ENCODE results near the gene SLC22A23. TPM values are rescaled to one million over a fixed set of nuclear protein-coding genes. Genes with fewer than 3 reads are reported as not detected.

Gene SLC22A23
- total RNA-seq, 1 donor from 2014 or later, result 3.6 TPM

DNA sequence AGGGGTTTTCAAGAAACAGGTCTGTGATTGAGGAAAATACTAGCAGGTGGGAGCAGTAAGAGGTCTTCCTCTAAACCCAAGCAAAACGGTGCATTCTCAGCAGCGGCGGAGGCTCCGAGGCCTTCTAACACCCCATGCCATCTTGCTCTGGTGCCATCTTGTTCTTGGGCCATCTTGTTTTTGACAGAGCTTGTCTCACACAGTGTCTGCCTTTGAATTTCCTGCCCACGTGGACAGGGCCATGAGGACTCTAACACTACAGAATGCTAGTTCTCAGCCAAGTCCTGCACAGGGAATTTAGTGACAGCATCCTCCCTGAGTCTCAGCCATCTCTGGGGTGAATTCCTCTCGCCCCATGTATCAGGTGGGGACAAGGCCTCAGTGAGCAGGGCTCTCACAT, 121.7 kb downstream of the SLC22A23 start:
- no peaks in the 10 kb centered on the region for H3K36me3 ChIP-seq (ENCODE audit: control insufficient read depth, insufficient read depth, low read length)
- TF ChIP-seq, protein P1, sequence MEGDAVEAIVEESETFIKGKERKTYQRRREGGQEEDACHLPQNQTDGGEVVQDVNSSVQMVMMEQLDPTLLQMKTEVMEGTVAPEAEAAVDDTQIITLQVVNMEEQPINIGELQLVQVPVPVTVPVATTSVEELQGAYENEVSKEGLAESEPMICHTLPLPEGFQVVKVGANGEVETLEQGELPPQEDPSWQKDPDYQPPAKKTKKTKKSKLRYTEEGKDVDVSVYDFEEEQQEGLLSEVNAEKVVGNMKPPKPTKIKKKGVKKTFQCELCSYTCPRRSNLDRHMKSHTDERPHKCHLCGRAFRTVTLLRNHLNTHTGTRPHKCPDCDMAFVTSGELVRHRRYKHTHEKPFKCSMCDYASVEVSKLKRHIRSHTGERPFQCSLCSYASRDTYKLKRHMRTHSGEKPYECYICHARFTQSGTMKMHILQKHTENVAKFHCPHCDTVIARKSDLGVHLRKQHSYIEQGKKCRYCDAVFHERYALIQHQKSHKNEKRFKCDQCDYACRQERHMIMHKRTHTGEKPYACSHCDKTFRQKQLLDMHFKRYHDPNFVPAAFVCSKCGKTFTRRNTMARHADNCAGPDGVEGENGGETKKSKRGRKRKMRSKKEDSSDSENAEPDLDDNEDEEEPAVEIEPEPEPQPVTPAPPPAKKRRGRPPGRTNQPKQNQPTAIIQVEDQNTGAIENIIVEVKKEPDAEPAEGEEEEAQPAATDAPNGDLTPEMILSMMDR (IDR thresholded peaks at IDR 0.05; ENCODE audit: insufficient read depth, low read length, poor library complexity, severe bottlenecking), result no peak
- H3K27me3 ChIP-seq (ENCODE audit: control insufficient read depth, insufficient read depth, low read length), result no peaks in the 10 kb centered on the region
- no peak for DNase-seq (ENCODE audit: low read depth)
- no peak overlapping the region for H3K4me3 ChIP-seq (ENCODE audit: low read depth, low read length)

DNA sequence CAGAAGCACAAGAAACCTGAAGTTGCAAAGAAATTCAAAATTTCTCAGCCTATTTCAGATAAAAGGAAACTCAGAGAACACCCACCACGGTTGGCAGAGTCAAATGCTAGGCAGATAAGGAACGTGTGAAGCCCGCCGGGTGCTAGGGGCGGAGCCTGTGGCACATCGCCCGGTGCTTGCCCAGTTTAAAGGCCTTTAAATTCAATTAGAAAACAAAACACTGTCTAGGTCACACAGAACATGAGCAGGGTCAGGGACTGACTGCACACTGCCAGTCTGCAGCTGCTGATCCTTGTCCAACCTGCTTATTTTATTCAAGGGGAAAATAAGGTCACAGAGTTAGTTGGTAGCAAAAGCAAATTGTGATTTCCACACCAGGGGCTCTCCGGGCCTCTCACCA, 122.3 kb downstream of the SLC22A23 start:
- DNase-seq (ENCODE audit: low read depth), result no peak
- Histone ChIP-seq H3K36me3 (ENCODE audit: control insufficient read depth, insufficient read depth, low read length) (no peaks in the 10 kb centered on the region), H3K4me3 (ENCODE audit: low read depth, low read length) (no peak overlapping the region), H3K27me3 (ENCODE audit: control insufficient read depth, insufficient read depth, low read length) (no peaks in the 10 kb centered on the region)
- TF ChIP-seq, protein P1 (IDR thresholded peaks at IDR 0.05; ENCODE audit: insufficient read depth, low read length, poor library complexity, severe bottlenecking), result no peak

DNA sequence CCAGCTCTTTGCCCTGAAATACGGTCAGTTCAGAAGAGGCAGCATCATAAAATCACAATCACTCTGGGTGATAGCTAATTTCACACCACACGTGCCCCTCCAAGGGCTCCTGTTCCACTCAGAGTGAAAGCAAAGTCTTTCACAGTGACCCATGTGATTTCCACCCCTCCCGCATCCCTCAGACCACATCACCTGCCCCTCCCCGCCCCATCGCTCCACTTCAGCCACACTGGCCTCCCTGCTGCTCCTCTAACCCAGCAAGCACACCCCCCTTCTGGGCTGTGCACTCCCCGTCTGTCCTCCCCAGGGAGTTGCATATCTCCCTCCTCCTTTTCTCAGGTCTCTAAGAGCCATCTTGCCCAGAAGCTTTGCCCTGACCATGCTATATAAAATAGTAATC, 123.6 kb downstream of the SLC22A23 start:
- Histone ChIP-seq H3K4me3 (ENCODE audit: low read depth, low read length) (no peak overlapping the region), H3K27me3 (ENCODE audit: control insufficient read depth, insufficient read depth, low read length) (no peaks in the 10 kb centered on the region), H3K36me3 (ENCODE audit: control insufficient read depth, insufficient read depth, low read length) (no peaks in the 10 kb centered on the region)
- DNase-seq (ENCODE audit: low read depth), result no peak
- TF ChIP-seq, protein P1 (IDR thresholded peaks at IDR 0.05; ENCODE audit: insufficient read depth, low read length, poor library complexity, severe bottlenecking), result no peak

DNA sequence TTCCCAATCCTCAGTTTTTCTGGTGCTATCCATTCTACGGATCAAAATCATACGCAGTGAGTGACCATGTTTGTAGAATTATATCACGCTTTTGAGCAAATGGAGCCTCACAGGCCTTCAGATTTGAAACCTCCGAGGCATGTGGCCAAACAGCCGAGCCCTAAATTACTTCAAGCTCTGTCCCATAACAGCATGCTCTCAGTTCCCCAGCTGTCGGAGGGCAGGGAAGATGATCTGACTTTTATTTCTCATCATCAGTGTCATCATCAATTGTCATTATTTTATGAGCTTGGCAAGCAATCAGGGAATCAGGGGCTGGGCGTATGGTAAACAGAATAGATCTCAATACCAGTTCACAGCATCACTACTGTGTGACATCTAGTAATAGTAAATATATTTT, 124.9 kb downstream of the SLC22A23 start:
- Histone ChIP-seq H3K36me3 (ENCODE audit: control insufficient read depth, insufficient read depth, low read length) (no peaks in the 10 kb centered on the region), H3K27me3 (ENCODE audit: control insufficient read depth, insufficient read depth, low read length) (no peaks in the 10 kb centered on the region), H3K4me3 (ENCODE audit: low read depth, low read length) (no peak overlapping the region)
- DNase-seq (ENCODE audit: low read depth), result no peak
- TF ChIP-seq, protein P1 (IDR thresholded peaks at IDR 0.05; ENCODE audit: insufficient read depth, low read length, poor library complexity, severe bottlenecking), result no peak

DNA sequence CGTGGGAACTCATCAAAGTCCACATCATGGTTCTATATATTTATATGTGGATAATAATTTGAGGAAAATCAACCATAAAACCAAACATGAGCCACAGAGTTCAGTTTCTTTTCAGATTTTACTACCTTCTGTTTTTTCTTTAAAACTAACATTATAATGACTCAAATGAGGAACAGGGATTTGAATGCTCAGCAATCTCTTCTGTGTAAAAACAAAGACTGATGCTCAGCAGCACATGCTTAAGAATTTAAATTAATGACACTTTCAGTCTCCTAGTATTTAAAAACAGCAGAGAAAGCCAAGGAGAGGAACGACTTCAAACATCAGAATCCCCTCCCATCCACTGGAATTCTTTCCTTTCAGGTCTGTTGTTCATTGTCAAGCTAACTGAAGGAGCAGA, 125.4 kb downstream of the SLC22A23 start:
- DNase-seq (ENCODE audit: low read depth), result no peak
- TF ChIP-seq, protein P1 (IDR thresholded peaks at IDR 0.05; ENCODE audit: insufficient read depth, low read length, poor library complexity, severe bottlenecking), result no peak

DNA sequence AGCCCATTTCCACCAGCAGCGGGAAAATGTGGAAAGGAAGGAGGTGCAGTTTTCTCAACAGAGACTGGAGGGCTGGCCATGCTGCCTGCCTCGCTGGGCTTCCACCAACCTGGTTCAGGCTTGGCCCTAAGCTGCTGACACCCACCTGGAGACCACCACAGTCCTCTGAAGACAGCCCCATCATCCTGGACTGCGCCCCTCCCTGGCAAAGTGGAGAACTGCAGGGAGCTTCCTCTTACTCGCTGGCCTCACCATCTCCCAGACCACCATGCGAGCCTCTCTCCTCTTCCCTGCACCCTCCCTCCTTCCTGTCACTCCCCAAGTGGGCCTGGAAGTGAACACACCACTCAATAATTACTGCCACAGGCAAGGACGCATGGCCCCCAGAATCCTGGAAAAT, 126.7 kb downstream of the SLC22A23 start:
- no peak for DNase-seq (ENCODE audit: low read depth)
- TF ChIP-seq, protein P1 (IDR thresholded peaks at IDR 0.05; ENCODE audit: insufficient read depth, low read length, poor library complexity, severe bottlenecking), result no peak

More for the DNA sequence above, 125.4 kb downstream of the SLC22A23 start:
- Histone ChIP-seq H3K4me3 (ENCODE audit: low read depth, low read length) (no peak overlapping the region), H3K36me3 (ENCODE audit: control insufficient read depth, insufficient read depth, low read length) (no peaks in the 10 kb centered on the region), H3K27me3 (ENCODE audit: control insufficient read depth, insufficient read depth, low read length) (no peaks in the 10 kb centered on the region)

More for the DNA sequence above, 126.7 kb downstream of the SLC22A23 start:
- no peak overlapping the region for H3K4me3 ChIP-seq (ENCODE audit: low read depth, low read length)
- H3K36me3 ChIP-seq (ENCODE audit: control insufficient read depth, insufficient read depth, low read length), result no peaks in the 10 kb centered on the region
- H3K27me3 ChIP-seq (ENCODE audit: control insufficient read depth, insufficient read depth, low read length), result no peaks in the 10 kb centered on the region
